Parathyroid adenoma (tissue), 2 donors: Measurements from ENCODE around the gene PRORP.

Experiments
- H2AFZ ChIP-seq: fragments of 300-600 bp; sonication (generic); one replicate; pipeline ENCODE4 v1.7.0; 2017; ENCODE audit warnings: antibody characterized with exemption, mild to moderate bottlenecking
- H3K27ac ChIP-seq: fragments of 300-600 bp; sonication (generic); one replicate; pipeline ENCODE4 v1.7.0; 2017
- H3K27me3 ChIP-seq: fragments of 300-600 bp; sonication (generic); one replicate; pipeline ENCODE4 v1.7.0; 2017; ENCODE audit warnings: low read length; ENCODE audit not compliant: control insufficient read depth, insufficient read depth
- H3K36me3 ChIP-seq: fragments of 300-600 bp; sonication (generic); one replicate; pipeline ENCODE4 v1.7.0; 2017; ENCODE audit warnings: low read length; ENCODE audit not compliant: control insufficient read depth, insufficient read depth
- H3K4me1 ChIP-seq: fragments of 300-600 bp; sonication (generic); one replicate; pipeline ENCODE4 v1.7.0; 2017; ENCODE audit warnings: control low read depth
- H3K4me2 ChIP-seq: fragments of 300-600 bp; sonication (generic); one replicate; pipeline ENCODE4 v1.7.0; 2017; ENCODE audit warnings: low read length
- H3K4me3 ChIP-seq: fragments of 300-600 bp; sonication (generic); one replicate; pipeline ENCODE4 v1.7.0; 2017; ENCODE audit warnings: low read depth, low read length
- H3K79me2 ChIP-seq: fragments of 300-600 bp; sonication (generic); one replicate; pipeline ENCODE4 v1.7.0; 2017; ENCODE audit warnings: control low read depth
- H3K9ac ChIP-seq: fragments of 300-600 bp; sonication (generic); one replicate; pipeline ENCODE4 v1.7.0; 2017; ENCODE audit warnings: mild to moderate bottlenecking
- H3K9me3 ChIP-seq: fragments of 300-600 bp; sonication (generic); one replicate; pipeline ENCODE4 v1.7.0; 2017; ENCODE audit warnings: low read length; ENCODE audit not compliant: control insufficient read depth
- CTCF ChIP-seq: fragments of 300-600 bp; sonication (generic); IDR thresholded peaks from one replicate; pipeline ENCODE4 v1.7.0; 2017; ENCODE audit warnings: antibody characterized with exemption, mild to moderate bottlenecking
- donor health status: primary hyperparathyroidism.

The PRORP gene

GRCh38 chr14:35159742-35160409 is 37.5 kb downstream of the PRORP start:
- no peak overlapping the region for H3K27ac ChIP-seq
- no peak for TF ChIP-seq CTCF
- H3K79me2 ChIP-seq: no peaks in the 10 kb centered on the region
- H3K4me1 ChIP-seq: no peaks in the 10 kb centered on the region
- no peak overlapping the region for H3K9ac ChIP-seq
- H3K4me3 ChIP-seq: no peak overlapping the region
- H3K36me3 ChIP-seq: no peaks in the 10 kb centered on the region
- no peaks in the 10 kb centered on the region for H3K27me3 ChIP-seq
- no peak overlapping the region for H2AFZ ChIP-seq
- H3K9me3 ChIP-seq: no peaks in the 10 kb centered on the region
- no peak overlapping the region for H3K4me2 ChIP-seq

- no peaks in the 10 kb centered on the region for H3K36me3 ChIP-seq
- no peak overlapping the region for H3K27ac ChIP-seq
- no peaks in the 10 kb centered on the region for H3K27me3 ChIP-seq
- H3K79me2 ChIP-seq: no peaks in the 10 kb centered on the region
- TF ChIP-seq CTCF: no peak
- no peak overlapping the region for H3K4me2 ChIP-seq
- H3K4me1 ChIP-seq: no peaks in the 10 kb centered on the region
- no peak overlapping the region for H3K4me3 ChIP-seq
- no peak overlapping the region for H2AFZ ChIP-seq
- no peak overlapping the region for H3K9ac ChIP-seq
- H3K9me3 ChIP-seq: no peaks in the 10 kb centered on the region
These were observed 38.9 kb downstream of the PRORP start for GRCh38 chr14:35161231-35161630.

GRCh38 chr14:35163384-35163783 is 41.0 kb downstream of the PRORP start:
- H3K4me1 ChIP-seq: no peaks in the 10 kb centered on the region
- no peaks in the 10 kb centered on the region for H3K36me3 ChIP-seq
- H3K9me3 ChIP-seq: no peaks in the 10 kb centered on the region
- no peak overlapping the region for H2AFZ ChIP-seq
- no peaks in the 10 kb centered on the region for H3K27me3 ChIP-seq
- H3K79me2 ChIP-seq: no peaks in the 10 kb centered on the region
- no peak overlapping the region for H3K4me2 ChIP-seq
- H3K4me3 ChIP-seq: no peak overlapping the region
- no peak for TF ChIP-seq CTCF
- no peak overlapping the region for H3K9ac ChIP-seq
- H3K27ac ChIP-seq: no peak overlapping the region

- Histone ChIP-seq H3K79me2 (no peaks in the 10 kb centered on the region), H3K9ac (no peak overlapping the region), H3K36me3 (no peaks in the 10 kb centered on the region), H3K4me2 (no peak overlapping the region), H3K9me3 (no peaks in the 10 kb centered on the region), H2AFZ (no peak overlapping the region), H3K27me3 (no peaks in the 10 kb centered on the region), H3K27ac (no peak overlapping the region), H3K4me1 (no peaks in the 10 kb centered on the region), H3K4me3 (no peak overlapping the region)
- no peak for TF ChIP-seq CTCF
These were observed 42.5 kb downstream of the PRORP start for GRCh38 chr14:35164849-35165248.

GRCh38 chr14:35167496-35167895 is 45.1 kb downstream of the PRORP start:
- no peak overlapping the region for H3K27ac ChIP-seq
- no peaks in the 10 kb centered on the region for H3K27me3 ChIP-seq
- no peaks in the 10 kb centered on the region for H3K4me1 ChIP-seq
- H3K9ac ChIP-seq: no peak overlapping the region
- TF ChIP-seq CTCF: no peak
- no peak overlapping the region for H3K4me2 ChIP-seq
- no peaks in the 10 kb centered on the region for H3K9me3 ChIP-seq
- H3K79me2 ChIP-seq: no peaks in the 10 kb centered on the region
- no peak overlapping the region for H3K4me3 ChIP-seq
- no peaks in the 10 kb centered on the region for H3K36me3 ChIP-seq
- H2AFZ ChIP-seq: no peak overlapping the region
